MM.1S (cell line): Measurements from ENCODE around the gene KIAA1217.

Source experiments
- DNase-seq: peaks from one replicate; pipeline ENCODE4 v3.0.0-alpha.2; 2015
- H2AFZ ChIP-seq: fragments of 300-600 bp; sonication (generic); 2 replicates; pipeline ENCODE4 v1.6.0; 2016; ENCODE audit warnings: antibody characterized with exemption, low read length
- H3F3A ChIP-seq: fragments of 300-600 bp; sonication (generic); 2 replicates; pipeline ENCODE4 v1.6.1; 2016; ENCODE audit warnings: mild to moderate bottlenecking, antibody characterized with exemption, low read length, moderate library complexity, mixed read lengths; ENCODE audit not compliant: insufficient read depth
- H3K27ac ChIP-seq: fragments of 300-600 bp; sonication (generic); 2 replicates; pipeline ENCODE4 v1.5.1; 2016; ENCODE audit warnings: mild to moderate bottlenecking, low read length
- H3K27me3 ChIP-seq: fragments of 300-600 bp; sonication (generic); replicated peaks from 2 replicates; pipeline ENCODE4 v1.6.0; 2016; ENCODE audit warnings: low read length; ENCODE audit not compliant: insufficient read depth
- H3K36me3 ChIP-seq: fragments of 300-600 bp; sonication (generic); replicated peaks from 2 replicates; pipeline ENCODE4 v1.6.1; 2016; ENCODE audit warnings: mild to moderate bottlenecking, low read length, mixed read lengths; ENCODE audit not compliant: insufficient read depth
- H3K4me1 ChIP-seq: fragments of 300-600 bp; sonication (generic); 2 replicates; pipeline ENCODE4 v1.6.1; 2016; ENCODE audit warnings: low read length, mixed read lengths
- H3K4me2 ChIP-seq: fragments of 300-600 bp; sonication (generic); 2 replicates; pipeline ENCODE4 v1.6.0; 2016; ENCODE audit warnings: low read depth, low read length
- H3K4me3 ChIP-seq: fragments of 300-600 bp; sonication (generic); 2 replicates; pipeline ENCODE4 v1.5.1; 2016; ENCODE audit warnings: low read length, mixed read lengths
- H3K79me2 ChIP-seq: fragments of 300-600 bp; sonication (generic); 2 replicates; pipeline ENCODE4 v1.6.1; 2016; ENCODE audit warnings: mixed run types, low read length, mixed read lengths
- H3K9ac ChIP-seq: fragments of 300-600 bp; sonication (generic); 2 replicates; pipeline ENCODE4 v1.6.1; 2016; ENCODE audit warnings: low read length, mixed read lengths
- H3K9me2 ChIP-seq: fragments of 300-600 bp; sonication (generic); replicated peaks from 2 replicates; pipeline ENCODE4 v1.6.1; 2016; ENCODE audit warnings: mild to moderate bottlenecking, low read length, mixed read lengths; ENCODE audit not compliant: insufficient read depth
- H3K9me3 ChIP-seq: fragments of 300-600 bp; sonication (generic); replicated peaks from 2 replicates; pipeline ENCODE4 v1.6.1; 2016; ENCODE audit warnings: mild to moderate bottlenecking, low read length, mixed read lengths; ENCODE audit not compliant: insufficient read depth
- H4K20me1 ChIP-seq: fragments of 300-600 bp; sonication (generic); 2 replicates; pipeline ENCODE4 v1.6.1; 2016; ENCODE audit warnings: mild to moderate bottlenecking, low read length, moderate library complexity, mixed read lengths; ENCODE audit not compliant: insufficient read depth
- EZH2 ChIP-seq: fragments of 300-600 bp; sonication (generic); optimal IDR thresholded peaks from 2 replicates; pipeline ENCODE3; 2017; ENCODE audit warnings: low read depth, mild to moderate bottlenecking, antibody characterized with exemption, low read length, mixed read lengths
- EZH2phosphoT487 ChIP-seq: fragments of 300-600 bp; sonication (generic); IDR thresholded peaks from 2 replicates; pipeline ENCODE4 v1.6.1; 2018; ENCODE audit warnings: antibody characterized with exemption, low read length
- TF ChIP-seq, protein P1 (sequence below): fragments of 300-600 bp; sonication (generic); IDR thresholded peaks from 2 replicates; pipeline ENCODE4 v1.5.1; 2016; ENCODE audit warnings: antibody characterized with exemption, low read length, mixed read lengths

The KIAA1217 gene

DNA sequence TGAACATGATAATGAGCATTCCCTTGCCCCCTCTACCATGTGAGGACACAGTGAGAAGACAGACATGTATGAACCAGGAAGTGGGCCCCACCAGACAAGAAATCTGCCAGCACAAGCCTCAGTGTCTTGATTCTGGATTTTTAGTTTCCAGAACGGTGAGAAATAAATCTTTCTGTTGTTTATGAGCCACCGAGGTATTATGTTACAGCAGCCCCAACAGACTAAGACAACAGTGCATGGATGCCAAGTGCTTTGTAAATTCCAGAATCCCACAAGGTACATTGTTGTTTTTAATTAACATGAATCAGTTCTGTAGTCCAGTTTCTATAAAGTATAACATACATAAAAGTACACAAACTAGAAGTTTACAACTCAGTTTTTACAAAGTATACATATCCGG, 352.5 kb downstream of the KIAA1217 start:
- Histone ChIP-seq H3K9me3 (no peaks in the 10 kb centered on the region), H3K27me3 (no peaks in the 10 kb centered on the region), H3K4me2 (no peak overlapping the region), H3K79me2 (no peaks in the 10 kb centered on the region), H3K9me2 (no peaks in the 10 kb centered on the region), H3K9ac (no peak overlapping the region), H3K4me1 (no peaks in the 10 kb centered on the region), H2AFZ (no peak overlapping the region), H3F3A (no peaks in the 10 kb centered on the region), H3K27ac (no peak overlapping the region), H4K20me1 (no peaks in the 10 kb centered on the region), H3K36me3 (no peaks in the 10 kb centered on the region), H3K4me3 (no peak overlapping the region)
- TF ChIP-seq EZH2phosphoT487 (no peak), EZH2 (no peak)
- TF ChIP-seq, protein P1, sequence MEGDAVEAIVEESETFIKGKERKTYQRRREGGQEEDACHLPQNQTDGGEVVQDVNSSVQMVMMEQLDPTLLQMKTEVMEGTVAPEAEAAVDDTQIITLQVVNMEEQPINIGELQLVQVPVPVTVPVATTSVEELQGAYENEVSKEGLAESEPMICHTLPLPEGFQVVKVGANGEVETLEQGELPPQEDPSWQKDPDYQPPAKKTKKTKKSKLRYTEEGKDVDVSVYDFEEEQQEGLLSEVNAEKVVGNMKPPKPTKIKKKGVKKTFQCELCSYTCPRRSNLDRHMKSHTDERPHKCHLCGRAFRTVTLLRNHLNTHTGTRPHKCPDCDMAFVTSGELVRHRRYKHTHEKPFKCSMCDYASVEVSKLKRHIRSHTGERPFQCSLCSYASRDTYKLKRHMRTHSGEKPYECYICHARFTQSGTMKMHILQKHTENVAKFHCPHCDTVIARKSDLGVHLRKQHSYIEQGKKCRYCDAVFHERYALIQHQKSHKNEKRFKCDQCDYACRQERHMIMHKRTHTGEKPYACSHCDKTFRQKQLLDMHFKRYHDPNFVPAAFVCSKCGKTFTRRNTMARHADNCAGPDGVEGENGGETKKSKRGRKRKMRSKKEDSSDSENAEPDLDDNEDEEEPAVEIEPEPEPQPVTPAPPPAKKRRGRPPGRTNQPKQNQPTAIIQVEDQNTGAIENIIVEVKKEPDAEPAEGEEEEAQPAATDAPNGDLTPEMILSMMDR, result no peak
- DNase-seq, result no peak

- Histone ChIP-seq H3K27ac (no peak overlapping the region), H3K79me2 (no peaks in the 10 kb centered on the region), H3F3A (0 out of 2 replicates have a peak, but pooled peaks cover 2% of the 10 kb centered on the region), H3K27me3 (no peaks in the 10 kb centered on the region), H3K36me3 (no peaks in the 10 kb centered on the region), H2AFZ (no peak overlapping the region), H3K9ac (no peak overlapping the region), H3K4me2 (no peak overlapping the region), H3K9me3 (no peaks in the 10 kb centered on the region), H3K4me1 (no peaks in the 10 kb centered on the region), H3K4me3 (no peak overlapping the region), H3K9me2 (no peaks in the 10 kb centered on the region), H4K20me1 (no peaks in the 10 kb centered on the region)
- DNase-seq, result no peak
- no peak for TF ChIP-seq EZH2
- TF ChIP-seq, protein P1, result no peak
Observed at GRCh38 chr10:24568042-24568441, 359.1 kb downstream of the KIAA1217 start.

DNA sequence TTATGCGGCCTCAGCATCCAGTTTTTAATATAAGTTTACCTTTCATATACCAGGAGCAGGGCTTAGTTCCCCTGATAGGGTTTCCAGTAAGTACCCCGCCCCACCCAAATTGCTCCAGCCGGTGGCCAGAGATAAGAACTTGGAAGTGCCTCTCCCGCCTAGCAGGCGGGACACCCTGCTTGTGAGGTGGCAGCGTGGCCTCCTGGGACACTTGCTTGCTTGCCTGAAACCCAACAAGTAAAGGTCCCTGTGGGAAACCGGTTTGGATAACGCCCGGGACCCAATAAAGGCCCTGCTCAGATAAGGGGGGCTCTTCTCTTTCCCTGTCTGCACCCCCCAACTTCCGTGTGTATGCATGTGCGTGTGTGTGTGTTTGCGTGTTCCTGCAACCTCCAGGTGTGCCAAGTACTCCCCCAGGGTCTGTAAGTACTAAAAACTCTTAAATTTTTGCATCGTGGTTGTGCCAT, 360.4 kb downstream of the KIAA1217 start:
- H3K27ac ChIP-seq, result no peak overlapping the region
- H3K9ac ChIP-seq, result no peak overlapping the region
- no peaks in the 10 kb centered on the region for H3K4me1 ChIP-seq
- no peaks in the 10 kb centered on the region for H4K20me1 ChIP-seq
- H3K27me3 ChIP-seq, result no peaks in the 10 kb centered on the region
- no peaks in the 10 kb centered on the region for H3K9me2 ChIP-seq
- TF ChIP-seq, protein P1, result no peak
- no peak overlapping the region for H3K4me2 ChIP-seq
- 0 out of 2 replicates have a peak, but pooled peaks cover 2% of the 10 kb centered on the region for H3F3A ChIP-seq
- no peaks in the 10 kb centered on the region for H3K36me3 ChIP-seq
- no peaks in the 10 kb centered on the region for H3K9me3 ChIP-seq
- no peaks in the 10 kb centered on the region for H3K79me2 ChIP-seq
- no peak overlapping the region for H2AFZ ChIP-seq
- H3K4me3 ChIP-seq, result no peak overlapping the region
- DNase-seq, result no peak
